Spleen (tissue), 13 donors: Measurements from ENCODE around the gene OR14J1. TPM values are rescaled to one million over a fixed set of nuclear protein-coding genes. Genes with fewer than 3 reads are reported as not detected.

Experiments used
- DNase-seq: peaks from one replicate; pipeline ENCODE4 v3.0.0-alpha.2; 2020
- H3K27ac ChIP-seq, 8 donors: fragments of 200-600 bp; sonication (generic) in 7 of 8; 1 replicate in 4 of 8; 2 replicates in 4 of 8; pipeline versions ENCODE4 v1.5.0 to v1.8.0; 2016 to 2021; ENCODE audit warnings: inconsistent platforms in 4 of 8, mild to moderate bottlenecking in 4 of 8, moderate library complexity in 1 of 8
- H3K27me3 ChIP-seq, 7 donors: fragments of 200-600 bp; sonication (generic) in 6 of 7; replicated peaks in 1 of 7; 1 replicate in 4 of 7; 2 replicates in 3 of 7; pipeline versions ENCODE4 v1.5.0 to v1.8.0; 2016 to 2021; ENCODE audit warnings: inconsistent platforms in 3 of 7, mild to moderate bottlenecking in 1 of 7
- H3K36me3 ChIP-seq, 6 donors: fragments of 200-600 bp; sonication (generic) in 5 of 6; 1 replicate in 4 of 6; 2 replicates in 2 of 6; pipeline versions ENCODE4 v1.5.0 to v1.8.0; 2016 to 2021; ENCODE audit warnings: inconsistent platforms in 2 of 6
- H3K4me1 ChIP-seq, 6 donors: fragments of 200-600 bp; sonication (generic) in 5 of 6; 1 replicate in 3 of 6; 2 replicates in 3 of 6; pipeline versions ENCODE4 v1.5.0 to v1.8.0; 2016 to 2021; ENCODE audit warnings: inconsistent platforms in 3 of 6
- H3K4me3 ChIP-seq, 8 donors: fragments of 200-600 bp; sonication (generic) in 7 of 8; 1 replicate in 4 of 8; 2 replicates in 4 of 8; pipeline versions ENCODE4 v1.5.0 to v1.8.0; 2016 to 2021; ENCODE audit warnings: inconsistent platforms in 4 of 8, mild to moderate bottlenecking in 4 of 8, moderate library complexity in 2 of 8
- H3K9me3 ChIP-seq, 8 donors: fragments of 200-600 bp; sonication (generic) in 7 of 8; 1 replicate in 4 of 8; 2 replicates in 4 of 8; pipeline versions ENCODE4 v1.5.0 to v1.8.0; 2016 to 2021; ENCODE audit warnings: inconsistent platforms in 4 of 8
- CTCF ChIP-seq, 11 experiments: fragments of 200-600 bp in 7 of 11; fragments of 450-650 bp in 4 of 11; sonication (generic) in 4 of 11; IDR thresholded peaks in 8 of 11; conservative IDR thresholded peaks in 3 of 11; 1 replicate in 7 of 11; 2 replicates in 4 of 11; pipeline versions ENCODE4 v1.4.0 to v1.8.0; 2016 to 2021; ENCODE audit warnings: antibody characterized with exemption in 11 of 11, inconsistent platforms in 4 of 11, mild to moderate bottlenecking in 1 of 11
- POLR2A ChIP-seq, 3 donors: fragments of 450-650 bp; IDR thresholded peaks; one replicate each; pipeline ENCODE4 v1.5.1; 2017; ENCODE audit warnings: antibody characterized with exemption in 3 of 3, mild to moderate bottlenecking in 1 of 3
- POLR2AphosphoS5 ChIP-seq, 3 donors: sonication (generic); formaldehyde crosslinking; IDR thresholded peaks; one replicate each; pipeline ENCODE4 v1.5.1; 2017; ENCODE audit warnings: antibody characterized with exemption in 3 of 3
- WGBS, 5 donors: extraction: QIAGEN DNeasy Blood & Tissue Kit in 3 of 5; methylation state at CpG; one replicate each; pipeline versions ENCODE4 v1.1.5 to v1.1.7; 2013 to 2018; 5-methylcytosine and 5-hydroxymethylcytosine counted together
- intact Hi-C: fragments of 100-400 bp; cut with DNase I; formaldehyde crosslinking; loops from one replicate; pipeline ENCODE4 v1.15.0; 2023; ENCODE audit warnings: low total_unique reads
- long read RNA-seq, 2 donors: transcript quantifications; one replicate each; lab custom pipeline, GENCODE V29; 2026
- polyA plus RNA-seq, 3 donors: library from polyadenylated mRNA; stranded (reverse); fragments of 200-250 nt; gene quantifications; one replicate each; pipeline ENCODE4 v1.2.1, GENCODE V29; 2013
- total RNA-seq, 7 donors: library from RNA; depleted of rRNA in 3 of 7; stranded (reverse); fragments of >200 nt in 3 of 7; fragmentation: NEBNext Ultra II Directional in 4 of 7; extraction: Animal tissue kit (Norgen Biotek cat#: 25700) in 4 of 7; gene quantifications; one replicate each; pipeline versions ENCODE4 v1.1.0 to v1.2.1, GENCODE V29; 2016 to 2021
- donor health status: healthy with polysubstance abuse.
- donor health status: DM: no; HTN: no; CAD: no; lungs with moderate emphysema.
- donor health status: DM: no; HTN: no; CAD: no.
- donor health status: Bipolar disorder and iron deficiency.
- donor health status: healthy.
- donor health status: DM: no; HTN: no; CAD: no.
- donor health status: DM: yes; HTN: yes; CAD: no.

OR14J1 gene
- total RNA-seq (not detected), polyA plus RNA-seq (not detected)
- long read RNA-seq, donor 1, result 0 reads
- long read RNA-seq, donor 2, result 0 reads

- Histone ChIP-seq H3K27ac (no peak within 1 kb of the TSS), H3K9me3 (no peaks in the 10 kb centered on the region), H3K4me1 (no peaks in the 10 kb centered on the region), H3K36me3 (no peaks in the 10 kb centered on the region), H3K27me3 (peaks cover 0 to 7% (median 0%) of the 10 kb centered on the region in 7 donors), H3K4me3 (no peak within 1 kb of the TSS)
- WGBS, 5 donors, result 60 to 76% (median 65%) methylated on average over 3 of the region's 3 CpGs
- no peak for DNase-seq
- intact Hi-C loops, result no loop called here
- TF ChIP-seq POLR2AphosphoS5 (IDR thresholded peaks at IDR 0.05), result no peak
- TF ChIP-seq CTCF (IDR thresholded peaks at IDR 0.05 in 8 of 11, conservative IDR thresholded peaks at IDR 0.05 in 3 of 11), result no peak
- no peak for TF ChIP-seq POLR2A (IDR thresholded peaks at IDR 0.05)
Measured at GRCh38 chr6:29301316-29301715, at the start of gene OR14J1. Gene OR14J1, plus strand, starts transcription at chr6:29301701. Its CDS starts 4,989 bp downstream, at chr6:29306690.

GRCh38 chr6:29251736-29252135, 49.8 kb upstream of the OR14J1 start:
- 87 to 92% (median 91%) methylated on average over 9 of the region's 9 CpGs for WGBS, 5 donors
- intact Hi-C loops, result no loop called here
- Histone ChIP-seq H3K4me3 (no peak overlapping the region), H3K27ac (no peak overlapping the region), H3K9me3 (peaks cover 0 to 28% (median 6%) of the 10 kb centered on the region in 8 donors), H3K27me3 (no peaks in the 10 kb centered on the region), H3K36me3 (no peaks in the 10 kb centered on the region), H3K4me1 (no peaks in the 10 kb centered on the region)
- no peak for TF ChIP-seq POLR2A (IDR thresholded peaks at IDR 0.05)
- TF ChIP-seq POLR2AphosphoS5 (IDR thresholded peaks at IDR 0.05), result no peak
- no peak for DNase-seq

GRCh38 chr6:29255530-29255929, 46.0 kb upstream of the OR14J1 start:
- intact Hi-C loops, result no loop called here
- WGBS, 5 donors, result 73 to 84% (median 83%) methylated on average over 2 of the region's 2 CpGs
- no peak overlapping the region for H3K4me3 ChIP-seq
- no peaks in the 10 kb centered on the region for H3K27me3 ChIP-seq
- H3K4me1 ChIP-seq, result no peaks in the 10 kb centered on the region
- TF ChIP-seq POLR2AphosphoS5 (IDR thresholded peaks at IDR 0.05) (no peak), CTCF (IDR thresholded peaks at IDR 0.05 in 8 of 11, conservative IDR thresholded peaks at IDR 0.05 in 3 of 11) (no peak), POLR2A (IDR thresholded peaks at IDR 0.05) (no peak)
- DNase-seq, result no peak
- peaks cover 0 to 25% (median 6%) of the 10 kb centered on the region in 8 donors for H3K9me3 ChIP-seq
- H3K27ac ChIP-seq, result no peak overlapping the region
- no peaks in the 10 kb centered on the region for H3K36me3 ChIP-seq

- H3K27ac ChIP-seq, result no peak overlapping the region
- TF ChIP-seq CTCF (IDR thresholded peaks at IDR 0.05 in 8 of 11, conservative IDR thresholded peaks at IDR 0.05 in 3 of 11) (no peak), POLR2A (IDR thresholded peaks at IDR 0.05) (no peak), POLR2AphosphoS5 (IDR thresholded peaks at IDR 0.05) (no peak)
- no peaks in the 10 kb centered on the region for H3K36me3 ChIP-seq
- 45 to 75% (median 56%) methylated on average over 2 of the region's 2 CpGs for WGBS, 5 donors
- intact Hi-C loops, result no loop called here
- peaks cover 0 to 16% (median 6%) of the 10 kb centered on the region in 8 donors for H3K9me3 ChIP-seq
- peaks cover 0 to 4% (median 0%) of the 10 kb centered on the region in 7 donors for H3K27me3 ChIP-seq
- DNase-seq, result no peak
- no peaks in the 10 kb centered on the region for H3K4me1 ChIP-seq
- H3K4me3 ChIP-seq, result no peak overlapping the region
Measured at GRCh38 chr6:29259721-29260120, 41.8 kb upstream of the OR14J1 start.

GRCh38 chr6:29263001-29263400, 38.5 kb upstream of the OR14J1 start:
- 58 to 80% (median 59%) methylated on average over 3 of the region's 3 CpGs for WGBS, 5 donors
- Histone ChIP-seq H3K9me3 (peaks cover 0 to 5% (median 0%) of the 10 kb centered on the region in 8 donors), H3K36me3 (no peaks in the 10 kb centered on the region), H3K4me3 (no peak overlapping the region), H3K27ac (no peak overlapping the region), H3K27me3 (peaks cover 0 to 10% (median 0%) of the 10 kb centered on the region in 7 donors), H3K4me1 (no peaks in the 10 kb centered on the region)
- intact Hi-C loops, result no loop called here
- no peak for DNase-seq
- TF ChIP-seq CTCF (IDR thresholded peaks at IDR 0.05 in 8 of 11, conservative IDR thresholded peaks at IDR 0.05 in 3 of 11) (no peak), POLR2AphosphoS5 (IDR thresholded peaks at IDR 0.05) (no peak), POLR2A (IDR thresholded peaks at IDR 0.05) (no peak)
